HepG2 (cell line): ENCODE results near the gene ZNF3. TPM values are rescaled to one million over a fixed set of nuclear protein-coding genes. Genes with fewer than 3 reads are reported as not detected.
A peak's percentile ranks its signal among the peaks of the same experiment; 100 is the strongest.

Experiments
- ARID5B ChIP-seq: IDR thresholded peaks from 2 replicates; pipeline ENCODE4 v1.4.0; 2020; ENCODE audit warnings: mild to moderate bottlenecking, missing genetic modification reagents
- ATF2 ChIP-seq: sonication (generic); formaldehyde crosslinking; IDR thresholded peaks from 2 replicates; pipeline ENCODE4 v1.4.0; 2020; ENCODE audit warnings: missing genetic modification reagents
- ERF ChIP-seq: IDR thresholded peaks from 2 replicates; pipeline ENCODE4 v1.6.1; 2018; ENCODE audit warnings: missing biosample characterization, missing genetic modification reagents
- FIP1L1 ChIP-seq: fragments of 200-400 bp; formaldehyde crosslinking; IDR thresholded peaks from 2 replicates; pipeline ENCODE4 v1.6.1; 2018; ENCODE audit warnings: low read depth, mild to moderate bottlenecking, low read length, moderate library complexity, borderline replicate concordance; ENCODE audit not compliant: insufficient read depth
- GTF3A ChIP-seq: sonication (generic); formaldehyde crosslinking; conservative IDR thresholded peaks from 2 replicates; pipeline ENCODE4 v1.4.0; 2020; ENCODE audit warnings: mild to moderate bottlenecking, missing genetic modification reagents
- MEIS2 ChIP-seq: sonication (generic); formaldehyde crosslinking; IDR thresholded peaks from 2 replicates; pipeline ENCODE4 v1.9.0; 2021; ENCODE audit warnings: mild to moderate bottlenecking, missing genetic modification reagents
- MIER2 ChIP-seq: IDR thresholded peaks from 2 replicates; pipeline ENCODE4 v1.6.1; 2016; ENCODE audit warnings: missing biosample characterization, missing genetic modification reagents
- PHF8 ChIP-seq: sonication (generic); formaldehyde crosslinking; IDR thresholded peaks from 2 replicates; pipeline ENCODE4 v1.5.0; 2020; ENCODE audit warnings: missing genetic modification reagents
- PTBP1 ChIP-seq: fragments of 200-400 bp; formaldehyde crosslinking; IDR thresholded peaks from 2 replicates; pipeline ENCODE4 v1.6.1; 2018; ENCODE audit warnings: low read length, low read depth; ENCODE audit not compliant: poor library complexity, severe bottlenecking
- SIX4 ChIP-seq: sonication (generic); formaldehyde crosslinking; IDR thresholded peaks from 2 replicates; pipeline ENCODE4 v1.4.0; 2020; ENCODE audit warnings: missing genetic modification reagents
- SOX6 ChIP-seq, 2 experiments: fragments of 450-650 bp in 1 of 2; sonication (generic) in 1 of 2; formaldehyde crosslinking in 1 of 2; IDR thresholded peaks; 2 replicates each; pipeline versions ENCODE4 v1.4.0 to v1.6.1; 2017 to 2020; ENCODE audit warnings: antibody characterized with exemption in 1 of 2, mild to moderate bottlenecking in 1 of 2, missing genetic modification reagents in 1 of 2
- SP140L ChIP-seq: sonication (generic); formaldehyde crosslinking; IDR thresholded peaks from 2 replicates; pipeline ENCODE4 v1.4.0; 2020; ENCODE audit warnings: missing genetic modification reagents, borderline replicate concordance
- TRIM24 ChIP-seq: sonication (generic); formaldehyde crosslinking; IDR thresholded peaks from 2 replicates; pipeline ENCODE4 v1.8.0; 2022; ENCODE audit warnings: mild to moderate bottlenecking, missing genetic modification reagents
- YEATS2 ChIP-seq: sonication (generic); formaldehyde crosslinking; IDR thresholded peaks from 2 replicates; pipeline ENCODE4 v1.4.0; 2020; ENCODE audit warnings: missing genetic modification reagents, borderline replicate concordance
- ZNF335 ChIP-seq: sonication (generic); formaldehyde crosslinking; IDR thresholded peaks from 2 replicates; pipeline ENCODE4 v1.4.0; 2020; ENCODE audit warnings: missing genetic modification reagents
- ZNF777 ChIP-seq: sonication (generic); formaldehyde crosslinking; IDR thresholded peaks from 2 replicates; pipeline ENCODE4 v1.4.0; 2020; ENCODE audit warnings: missing genetic modification reagents
- ZNF784 ChIP-seq: sonication (generic); formaldehyde crosslinking; IDR thresholded peaks from 2 replicates; pipeline ENCODE4 v1.5.1; 2020; ENCODE audit warnings: missing genetic modification reagents, mild to moderate bottlenecking, borderline replicate concordance
- polyA plus RNA-seq, 8 experiments: library from polyadenylated mRNA; depleted of rRNA in 3 of 8; stranded (reverse) in 7 of 8; unstranded in 1 of 8; fragments of >200 nt; fragmentation: Illumina TruSeq in 4 of 8; extraction: Trizol in 4 of 8; gene quantifications; 2 replicates each; pipeline versions ENCODE4 v1.2.1 to v1.2.3, GENCODE V29; 2011 to 2016; ENCODE audit warnings: low read depth in 4 of 8, missing spikeins in 1 of 8, mixed read lengths in 1 of 8; ENCODE audit not compliant: insufficient read depth in 1 of 8
- total RNA-seq, 5 experiments: library from RNA; depleted of rRNA; stranded (reverse); fragments of >200 nt; fragmentation: Illumina TruSeq; extraction: Trizol; gene quantifications; 2 replicates each; pipeline ENCODE4 v1.2.3, GENCODE V29; 2016; ENCODE audit warnings: low read depth in 1 of 5

ZNF3 gene
- total and polyA plus RNA-seq, 2 of the 13 experiments (the other 11 are each of a cell fraction or from before 2014, with no cell fraction given): 33.7 to 56.9 TPM

GRCh38 chr7:100049441-100050291, 31.9 kb downstream of the ZNF3 start, which contains the start of gene ZSCAN21 (continued):
- TF ChIP-seq ARID5B (CRISPR knock-in tag) (peak; percentile 36), SP140L (CRISPR knock-in tag) (no peak), PTBP1 (no peak), FIP1L1 (no peak), YEATS2 (peak; percentile 72; the same call in 1 of the 2 replicates), ZNF777 (CRISPR knock-in tag) (peak; percentile 79), ATF2 (CRISPR knock-in tag) (no peak), SIX4 (CRISPR knock-in tag) (no peak), SOX6 (IDR thresholded peaks at IDR 0.05) (no peak), SOX6 (CRISPR knock-in tag; IDR thresholded peaks at IDR 0.05) (peak; percentile 40), TRIM24 (CRISPR knock-in tag) (no peak), MIER2 (no peak; the same call in 1 of the 2 replicates), ERF (CRISPR knock-in tag) (peak; percentile 75), PHF8 (CRISPR knock-in tag) (peak; percentile 75), ZNF335 (CRISPR knock-in tag) (0 out of 2 replicates have a peak, but pooled peaks have one; percentile 47), ZNF784 (CRISPR knock-in tag) (no peak), GTF3A (CRISPR knock-in tag) (no peak), MEIS2 (CRISPR knock-in tag) (peak; percentile 27; the same call in 1 of the 2 replicates)
